GM19239 (cell line): ENCODE measurements around the gene HBE1.
"Not testable (repeated sequence)": the region's sequence is repeated elsewhere in the genome, so short reads cannot be mapped to it uniquely, and the experiment has no call there.

ENCODE experiments used
- DNase-seq: peaks from one replicate; pipeline ENCODE4 v3.0.0; 2011; ENCODE audit warnings: low spot score; ENCODE audit not compliant: insufficient read length
- FAIRE-seq: peaks from 2 replicates; lab custom pipeline; 2011; peaks lifted over from hg19 to GRCh38; lab: Jason Lieb, UNC

HBE1 gene

DNA sequence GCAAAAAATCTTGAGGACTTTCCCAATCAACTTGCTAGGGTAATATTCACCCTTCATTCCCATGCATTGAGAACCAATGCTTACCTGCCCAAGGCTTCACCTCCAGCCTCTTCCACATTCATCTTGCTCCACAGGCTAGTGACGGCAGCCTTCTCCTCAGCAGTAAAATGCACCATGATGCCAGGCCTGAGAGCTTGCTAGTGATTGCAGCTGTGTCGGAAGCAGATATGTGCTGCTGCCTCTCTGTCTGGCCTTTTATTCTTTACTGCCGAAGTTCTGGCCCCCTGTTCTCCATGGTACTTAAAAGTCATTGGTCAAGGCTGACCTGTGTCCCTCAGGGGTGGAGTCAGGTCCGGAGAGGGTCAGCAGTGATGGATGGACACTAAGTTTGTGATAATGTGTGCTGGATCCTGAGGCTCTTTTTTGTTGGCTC is at the start of gene HBE1:
TSS of gene HBE1 (minus strand) at position 231 of the 433 bp plus-strand sequence. CDS start at position 176, 55 bp downstream.
- FAIRE-seq, result no peak
- DNase-seq, result no peak

DNA sequence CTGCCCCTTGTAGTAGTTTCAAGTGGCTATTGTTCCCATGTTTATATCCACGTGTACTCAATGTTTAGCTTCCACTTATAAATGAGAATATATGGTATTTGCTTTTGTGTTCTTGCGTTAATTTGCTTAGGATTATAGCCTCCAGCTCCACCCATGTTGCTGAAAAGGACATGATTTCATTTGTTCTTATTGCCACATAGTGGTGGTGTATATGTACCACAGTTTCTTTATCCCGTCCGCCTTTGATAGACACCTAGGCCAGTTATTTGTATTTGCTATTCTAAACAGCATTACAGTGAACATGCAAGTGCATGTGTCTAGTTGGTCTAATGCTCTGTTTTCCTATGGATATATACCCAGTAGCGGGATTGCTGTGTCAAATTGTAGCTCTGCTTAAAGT is 47.5 kb upstream of the HBE1 start:
- no peak for DNase-seq
- FAIRE-seq, result no peak

DNA sequence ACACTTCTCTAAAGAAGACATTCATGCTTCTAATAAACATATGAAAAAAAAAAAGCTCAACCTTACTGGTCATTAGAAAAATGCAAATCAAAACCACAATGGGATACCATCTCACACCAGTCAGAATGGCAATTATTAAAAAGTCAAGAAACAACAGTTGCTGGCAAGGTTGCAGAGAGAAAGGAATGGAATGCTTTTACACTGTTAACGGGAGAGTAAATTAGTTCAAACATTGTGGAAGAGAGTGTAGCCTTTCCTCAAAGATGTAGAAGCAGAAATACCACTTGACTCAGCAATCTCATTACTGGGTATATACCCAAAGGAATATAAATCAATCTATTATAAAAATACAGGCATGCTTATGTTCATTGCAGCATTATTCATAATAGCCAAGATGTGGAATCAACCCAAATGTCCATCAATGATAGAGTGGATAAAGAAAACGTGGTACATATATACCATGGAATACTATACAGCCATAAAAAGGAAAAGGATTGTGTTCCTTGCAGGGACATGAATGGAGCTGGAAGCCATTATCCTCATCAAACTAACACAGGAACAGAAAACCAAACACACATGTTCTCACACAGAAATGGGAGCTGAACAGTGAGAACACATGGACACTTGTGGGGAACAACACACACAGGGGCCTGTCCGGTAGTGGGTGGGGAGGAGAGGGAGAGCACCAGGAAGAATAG is 43.7 kb upstream of the HBE1 start:
- not testable (repeated sequence) for DNase-seq, FAIRE-seq

DNA sequence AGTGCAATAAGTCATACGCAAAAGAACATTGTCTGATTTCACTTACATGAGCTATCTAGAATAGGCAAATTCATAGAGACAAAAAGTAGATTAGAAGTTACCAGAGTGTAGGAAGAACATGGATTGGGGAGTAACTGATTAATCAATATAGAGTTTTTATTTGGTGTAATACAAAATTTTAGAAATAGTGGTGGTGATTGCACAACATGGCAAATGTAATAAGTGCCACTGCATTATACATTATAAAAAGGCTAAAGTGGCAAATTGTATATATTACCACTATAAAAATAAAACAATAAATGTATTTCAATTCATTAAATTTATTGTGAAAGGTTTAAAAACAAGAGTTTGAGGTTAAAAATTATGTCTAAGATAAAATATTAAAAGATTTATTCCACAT is 40.7 kb upstream of the HBE1 start:
- DNase-seq, result no peak
- FAIRE-seq, result no peak

DNA sequence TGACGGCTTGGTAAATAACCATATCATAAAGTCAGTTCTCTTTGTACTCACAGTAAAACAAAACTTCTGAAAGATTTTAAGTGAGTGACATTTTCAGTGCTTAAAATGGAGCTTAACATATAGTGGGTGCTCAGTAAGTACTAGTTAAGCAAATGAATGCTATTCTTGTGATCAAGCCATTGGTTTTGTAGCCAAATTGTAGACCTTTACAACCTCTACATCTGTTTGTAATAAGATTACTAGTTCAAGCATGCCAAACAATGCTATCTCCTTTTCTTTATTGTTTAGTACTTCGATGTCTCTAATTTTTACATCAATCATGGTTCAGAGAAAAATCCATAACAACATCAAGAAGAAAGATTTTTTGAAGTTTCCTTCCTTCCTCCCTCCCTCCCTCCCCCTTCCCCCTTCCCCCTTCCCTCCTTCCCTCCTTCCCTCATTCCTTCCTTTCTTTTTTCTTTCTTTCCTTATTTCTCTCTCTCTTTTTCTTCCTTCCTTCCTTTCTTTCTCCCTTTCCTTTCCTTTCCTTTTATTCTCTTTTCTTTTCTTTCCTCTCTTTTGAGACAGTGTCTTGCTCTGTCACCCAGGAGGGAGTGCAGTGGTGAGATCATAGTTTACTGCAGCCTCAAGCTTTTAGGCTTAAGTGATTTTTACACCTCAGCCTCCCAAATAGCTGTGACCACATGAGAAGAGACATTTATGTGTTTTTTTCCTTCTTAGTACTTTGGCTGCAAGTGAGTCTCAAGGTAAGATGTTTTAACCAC is 37.7 kb upstream of the HBE1 start:
- FAIRE-seq, result no peak
- DNase-seq, result no peak

DNA sequence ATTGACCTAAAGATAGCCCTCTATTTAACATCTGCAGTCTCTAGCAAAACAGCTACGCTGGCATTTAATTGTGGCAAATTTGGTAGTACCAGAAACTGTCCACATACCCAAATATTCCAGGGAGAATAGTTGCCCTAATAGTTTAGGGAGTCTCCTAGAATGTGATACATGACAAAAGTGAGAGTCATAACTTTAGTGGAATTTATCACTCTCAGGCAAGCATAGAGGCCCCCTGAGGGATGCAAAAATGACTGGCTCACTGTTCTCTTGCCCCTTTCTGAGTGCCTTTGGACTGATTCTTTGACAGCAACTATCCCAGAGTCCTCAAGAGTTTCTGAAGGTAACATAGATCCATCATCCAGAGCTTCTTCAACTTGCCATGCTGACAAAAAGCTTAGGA is 34.3 kb upstream of the HBE1 start:
- FAIRE-seq, result no peak

DNA sequence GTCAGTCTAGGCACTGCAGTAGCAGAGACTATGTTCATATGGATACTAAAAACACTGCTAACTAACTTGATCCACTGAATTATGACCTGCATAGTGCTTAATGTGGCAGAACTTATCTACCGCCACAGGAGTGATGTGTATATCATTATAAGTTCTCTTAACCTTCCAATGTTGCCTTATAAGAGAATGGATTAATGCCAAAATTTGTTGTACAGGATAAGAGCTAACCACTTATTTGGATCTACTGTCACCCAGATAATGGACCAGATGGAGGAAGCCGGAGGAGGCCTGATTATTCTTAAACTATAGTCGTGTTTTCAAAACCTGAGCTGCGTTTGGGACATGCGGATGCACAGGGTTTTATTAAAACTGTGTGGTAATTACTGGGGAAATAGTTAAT is 33.9 kb upstream of the HBE1 start:
- no peak for FAIRE-seq
- DNase-seq, result no peak

More for the DNA sequence above, 34.3 kb upstream of the HBE1 start:
- DNase-seq, result no peak

DNA sequence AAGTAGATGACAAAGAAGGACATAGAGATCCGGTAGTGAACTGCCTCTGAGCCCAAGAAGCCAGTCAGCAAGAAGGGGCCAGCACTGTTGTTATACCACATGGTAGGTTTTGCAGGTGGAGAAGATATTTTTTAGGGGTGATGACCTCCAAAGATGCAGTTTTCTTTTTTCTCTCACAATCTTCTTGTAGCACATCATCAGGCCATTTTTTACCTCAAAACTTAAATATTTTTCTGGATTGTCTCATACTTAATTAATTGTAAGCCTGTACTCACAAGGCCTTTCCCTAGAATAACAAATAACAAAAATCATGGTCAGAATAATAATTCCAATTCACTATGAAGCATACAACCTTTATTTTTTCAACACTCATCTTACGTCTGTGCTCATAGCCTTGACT is 32.1 kb upstream of the HBE1 start, which contains the start of gene OR51B4:
TSS of gene OR51B4 (minus strand) at position 101 of the 400 bp plus-strand sequence. CDS start at position 101, 0 bp downstream.
- DNase-seq (no peak), FAIRE-seq (no peak)

DNA sequence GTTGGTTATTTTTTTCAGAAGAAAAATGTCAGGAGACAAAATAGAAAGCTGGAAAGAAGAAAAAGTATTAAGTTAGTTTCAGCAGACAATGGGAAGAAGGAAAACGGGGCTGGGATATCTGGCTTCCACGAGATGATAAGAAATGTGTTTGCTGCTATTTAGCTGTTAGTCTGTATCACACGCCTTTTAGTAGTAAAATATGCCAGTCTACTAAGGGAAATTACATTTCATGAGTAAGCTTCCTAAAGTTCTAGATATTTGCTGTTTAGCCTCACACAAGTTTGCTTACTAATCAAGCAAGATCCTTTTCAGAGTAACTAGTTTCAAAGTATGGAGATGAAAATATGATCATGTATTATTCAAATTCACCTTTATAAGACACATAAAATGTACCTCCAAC is 30.5 kb upstream of the HBE1 start:
- DNase-seq, result no peak
- no peak for FAIRE-seq

DNA sequence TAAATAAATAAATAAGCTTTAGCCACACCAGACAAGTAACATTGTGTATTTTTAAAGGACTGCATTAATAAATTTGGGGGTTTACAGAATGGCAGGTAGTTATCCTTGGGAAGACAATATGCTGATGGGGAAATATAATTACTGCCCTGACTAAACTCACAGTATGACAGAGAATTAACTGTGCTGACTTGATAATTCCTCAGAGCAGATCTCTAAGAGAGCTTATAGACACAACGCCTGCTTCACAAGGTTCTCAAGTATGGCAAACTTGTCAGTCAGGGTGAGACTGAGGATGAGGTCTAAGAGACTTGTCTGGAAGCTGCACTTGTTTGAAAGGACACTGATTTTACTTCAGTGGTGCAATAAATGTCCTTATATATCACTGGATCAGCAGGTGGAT is 28.7 kb upstream of the HBE1 start:
- FAIRE-seq (no peak), DNase-seq (no peak)

DNA sequence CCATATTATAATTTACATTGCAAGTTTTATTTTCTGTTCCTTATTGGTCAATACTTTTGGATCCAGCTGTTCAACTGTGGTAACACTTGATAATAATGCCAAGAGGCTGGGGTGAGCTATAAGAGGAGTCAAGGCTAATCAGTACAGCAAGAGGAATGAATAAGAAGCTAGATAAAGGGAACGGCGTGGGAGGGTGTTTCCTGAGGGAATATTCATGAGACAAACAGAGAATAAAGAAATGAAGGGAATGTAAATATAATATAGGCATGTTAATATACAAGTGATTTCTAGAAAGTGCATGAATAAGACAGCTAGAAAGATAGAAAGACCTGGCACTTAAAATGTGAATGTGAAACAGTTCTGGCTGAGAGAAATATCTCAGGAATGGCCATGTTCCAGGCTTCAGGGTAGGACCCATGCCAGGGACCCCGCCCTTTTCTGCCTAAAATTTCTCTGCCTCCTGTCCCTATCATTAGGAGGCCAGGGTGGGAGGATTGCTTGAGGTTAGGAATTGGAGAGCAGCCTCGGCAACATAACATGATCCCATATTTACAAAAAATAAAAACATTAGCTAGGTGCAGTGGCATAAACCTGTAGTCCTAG is 28.1 kb upstream of the HBE1 start:
- FAIRE-seq (no peak), DNase-seq (no peak)

DNA sequence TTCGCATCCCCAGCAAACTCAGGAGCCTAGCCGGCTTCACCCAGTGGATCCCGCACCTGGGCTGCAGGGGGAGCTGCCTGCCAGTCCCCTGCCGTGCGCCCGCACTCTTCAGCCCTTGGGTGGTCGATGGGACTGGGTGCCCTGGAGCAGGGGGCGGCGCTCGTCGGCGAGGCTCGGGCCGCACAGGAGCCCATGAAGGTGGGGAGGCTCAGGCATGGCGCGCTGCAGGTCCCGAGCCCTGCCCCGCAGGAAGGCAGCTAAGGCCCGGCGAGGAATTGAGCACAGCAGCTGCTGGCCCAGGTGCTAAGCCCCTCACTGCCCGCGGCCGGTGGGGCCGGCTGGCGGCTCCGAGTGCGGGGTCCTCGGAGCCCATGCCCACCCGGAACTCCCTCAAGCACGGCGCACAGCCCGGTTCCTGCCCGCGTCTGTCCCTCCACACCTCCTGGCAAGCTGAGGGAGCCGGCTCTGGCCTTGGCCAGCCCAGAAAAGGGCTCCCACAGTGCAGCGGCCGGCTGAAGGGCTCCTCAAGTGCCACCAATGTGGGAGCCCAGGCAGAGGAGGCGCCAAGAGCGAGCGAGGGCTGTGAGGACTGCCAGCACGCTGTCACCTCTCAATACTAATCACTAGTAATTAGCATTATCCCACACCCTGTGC is 24.7 kb upstream of the HBE1 start:
- not testable (repeated sequence) for FAIRE-seq, DNase-seq

DNA sequence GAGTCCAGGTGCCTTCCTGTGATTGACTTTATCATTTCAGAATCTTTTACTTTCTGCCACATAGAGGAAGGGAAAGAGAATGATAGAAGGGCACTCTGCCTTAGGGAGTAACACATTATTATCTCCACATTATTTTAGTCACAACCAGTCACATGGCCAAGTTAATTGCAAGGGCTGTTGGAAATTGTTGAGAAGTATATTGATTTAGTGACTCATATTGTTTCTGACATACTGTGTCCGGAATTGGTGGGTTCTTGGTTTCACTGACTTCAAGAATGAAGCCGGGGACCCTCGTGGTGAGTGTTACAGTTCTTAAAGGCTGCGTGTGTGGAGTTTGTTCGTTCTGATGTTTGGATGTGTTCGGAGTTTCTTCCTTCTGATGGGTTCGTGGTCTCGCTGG is 23.3 kb upstream of the HBE1 start:
- FAIRE-seq, result no peak
- DNase-seq, result no peak

DNA sequence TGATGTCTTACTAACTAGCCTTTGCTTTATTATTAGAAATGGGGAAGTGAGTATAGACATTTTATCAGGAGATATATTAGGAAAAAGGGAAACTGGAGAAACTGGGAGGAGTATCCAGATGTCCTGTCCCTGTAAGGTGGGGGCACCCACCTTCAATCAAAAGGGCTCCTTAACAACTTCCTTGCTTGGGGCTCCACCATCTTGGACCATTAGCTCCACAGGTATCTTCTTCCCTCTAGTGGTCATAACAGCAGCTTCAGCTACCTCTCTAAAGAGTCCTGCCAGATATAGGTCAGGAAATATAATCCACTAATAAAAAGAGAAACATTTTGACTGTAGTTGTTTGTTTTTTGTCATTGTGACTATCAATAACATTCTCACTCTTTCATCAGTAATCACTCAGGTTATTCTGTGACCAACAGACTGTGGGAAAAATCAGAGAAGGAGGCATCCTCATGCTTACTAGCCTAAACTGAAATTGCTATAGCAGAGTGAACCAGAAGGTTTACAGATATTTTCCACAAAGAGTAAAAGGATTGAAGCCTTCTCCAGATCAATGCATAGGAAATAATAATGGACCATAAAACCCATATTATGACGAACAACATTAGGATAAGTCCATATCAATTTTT is 21.6 kb upstream of the HBE1 start:
- FAIRE-seq (peak; percentile 11), DNase-seq (peak; percentile 25)

DNA sequence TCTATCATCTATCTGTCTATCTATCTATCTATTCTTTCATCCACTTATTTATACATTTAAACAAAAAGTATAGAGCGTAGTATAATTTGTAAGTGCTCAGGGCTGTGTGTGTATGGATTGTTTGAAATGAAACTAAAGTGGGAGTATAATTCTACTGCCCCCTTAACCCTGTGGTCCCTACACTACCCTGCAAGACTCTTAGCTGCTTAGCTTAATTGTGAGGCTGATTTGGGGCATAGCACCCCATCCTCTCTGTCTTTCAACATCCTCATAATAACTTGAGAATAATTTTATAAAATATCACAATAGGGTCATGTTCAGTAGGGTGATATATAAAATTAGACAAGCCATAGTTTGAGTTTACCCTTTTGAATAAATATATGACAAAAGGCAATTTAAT is 20.4 kb upstream of the HBE1 start:
- DNase-seq (no peak), FAIRE-seq (no peak)

DNA sequence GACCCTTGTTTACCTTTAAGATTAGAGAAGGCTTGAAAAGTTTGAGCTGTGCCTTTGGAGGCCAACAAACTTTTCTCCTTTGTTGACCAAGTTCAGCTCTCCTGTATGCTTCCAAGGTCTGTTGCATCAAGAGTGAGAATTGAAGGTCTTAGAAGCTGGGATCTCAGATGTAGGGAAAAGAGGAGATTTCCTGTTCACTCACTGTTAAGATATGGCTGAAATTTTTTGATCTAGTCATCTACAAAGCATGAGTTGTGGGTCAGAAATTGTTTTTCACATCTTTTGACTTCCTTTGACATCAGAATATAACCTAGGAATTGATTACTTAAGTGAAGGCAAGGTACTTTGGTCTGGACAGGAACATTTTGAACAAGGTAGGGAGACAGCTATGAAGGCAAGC is 20.0 kb upstream of the HBE1 start:
- no peak for DNase-seq
- FAIRE-seq, result no peak

DNA sequence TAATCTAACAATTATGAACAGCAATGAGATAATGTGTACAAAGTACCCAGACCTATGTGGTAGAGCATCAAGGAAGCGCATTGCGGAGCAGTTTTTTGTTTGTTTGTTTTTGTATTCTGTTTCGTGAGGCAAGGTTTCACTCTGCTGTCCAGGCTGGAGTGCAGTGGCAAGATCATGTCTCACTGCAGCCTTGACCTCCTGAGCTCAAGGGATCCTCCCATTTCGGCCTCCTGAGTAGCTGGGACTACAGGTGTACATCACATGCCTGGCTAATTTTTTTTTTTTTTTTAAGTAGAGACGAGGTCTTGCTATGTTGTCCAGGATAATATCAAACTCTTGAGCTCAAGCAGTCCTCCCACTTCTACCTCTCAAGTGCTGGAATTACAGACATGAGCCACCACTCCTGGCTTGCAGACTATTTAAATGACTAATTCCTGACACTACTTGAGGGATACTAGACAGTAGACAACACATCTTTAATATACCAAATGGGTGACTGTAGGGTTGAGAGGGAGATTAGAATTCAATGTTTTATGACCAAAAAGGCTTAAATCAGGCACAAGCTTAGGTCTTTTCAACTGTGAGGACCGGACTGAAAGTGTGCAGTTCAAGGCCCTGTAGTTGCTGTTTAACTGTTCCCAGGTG is 19.3 kb upstream of the HBE1 start:
- no peak for FAIRE-seq
- DNase-seq, result no peak

DNA sequence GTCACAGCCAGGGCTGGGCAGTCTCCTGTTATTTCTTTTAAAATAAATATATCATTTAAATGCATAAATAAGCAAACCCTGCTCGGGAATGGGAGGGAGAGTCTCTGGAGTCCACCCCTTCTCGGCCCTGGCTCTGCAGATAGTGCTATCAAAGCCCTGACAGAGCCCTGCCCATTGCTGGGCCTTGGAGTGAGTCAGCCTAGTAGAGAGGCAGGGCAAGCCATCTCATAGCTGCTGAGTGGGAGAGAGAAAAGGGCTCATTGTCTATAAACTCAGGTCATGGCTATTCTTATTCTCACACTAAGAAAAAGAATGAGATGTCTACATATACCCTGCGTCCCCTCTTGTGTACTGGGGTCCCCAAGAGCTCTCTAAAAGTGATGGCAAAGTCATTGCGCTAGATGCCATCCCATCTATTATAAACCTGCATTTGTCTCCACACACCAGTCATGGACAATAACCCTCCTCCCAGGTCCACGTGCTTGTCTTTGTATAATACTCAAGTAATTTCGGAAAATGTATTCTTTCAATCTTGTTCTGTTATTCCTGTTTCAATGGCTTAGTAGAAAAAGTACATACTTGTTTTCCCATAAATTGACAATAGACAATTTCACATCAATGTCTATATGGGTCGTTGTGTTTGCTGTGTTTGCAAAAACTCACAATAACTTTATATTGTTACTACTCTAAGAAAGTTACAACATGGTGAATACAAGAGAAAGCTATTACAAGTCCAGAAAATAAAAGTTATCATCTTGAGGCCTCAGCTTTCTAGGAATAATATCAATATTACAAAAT is 18.6 kb upstream of the HBE1 start:
- FAIRE-seq (no peak), DNase-seq (no peak)

DNA sequence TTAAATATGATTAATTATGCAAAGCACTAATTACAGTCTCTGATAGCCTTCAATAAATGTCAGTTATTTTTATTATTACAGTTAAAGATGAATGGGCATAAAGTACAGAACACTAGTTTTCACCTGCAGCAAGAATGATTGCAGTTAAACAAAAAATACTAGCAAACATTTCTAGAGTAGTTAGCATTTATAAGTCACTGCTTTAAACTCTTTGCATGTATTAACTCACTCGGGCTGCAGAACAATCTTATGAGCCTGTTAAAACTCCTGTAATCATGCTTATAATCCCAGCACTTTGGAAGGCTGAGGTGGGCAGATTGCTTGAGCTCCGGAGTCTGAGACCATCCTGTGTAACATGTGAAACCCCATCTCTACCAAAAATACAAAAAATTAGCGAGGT is 17.2 kb upstream of the HBE1 start:
- no peak for FAIRE-seq
- no peak for DNase-seq
